Fibroblast of lung (primary cell): ENCODE results near the gene RNF115. TPM values are rescaled to one million over a fixed set of nuclear protein-coding genes. Genes with fewer than 3 reads are reported as not detected.

Experiments
- DNase-seq, 2 donors: peaks; one replicate each; pipeline versions ENCODE4 v3.0.0 to v3.0.0-alpha.2; 2010; ENCODE audit warnings: low read depth in 2 of 2
- H2AFZ ChIP-seq: 2 replicates; pipeline ENCODE4 v1.5.1; 2012; ENCODE audit warnings: low read length, control low read depth, inconsistent platforms
- H3K27ac ChIP-seq: 2 replicates; pipeline ENCODE4 v1.5.1; 2011; ENCODE audit warnings: low read length, control low read depth; ENCODE audit not compliant: insufficient read depth
- H3K27me3 ChIP-seq: 2 replicates; pipeline ENCODE4 v1.5.1; 2011; ENCODE audit warnings: mild to moderate bottlenecking, low read length; ENCODE audit not compliant: control insufficient read depth, insufficient read depth
- H3K36me3 ChIP-seq: 2 replicates; pipeline ENCODE4 v1.5.1; 2011; ENCODE audit warnings: low read length; ENCODE audit not compliant: control insufficient read depth, insufficient read depth
- H3K4me1 ChIP-seq: 2 replicates; pipeline ENCODE4 v1.5.1; 2011; ENCODE audit warnings: low read length; ENCODE audit not compliant: control insufficient read depth, insufficient read depth; ENCODE audit errors: extremely low read depth
- H3K4me2 ChIP-seq: 2 replicates; pipeline ENCODE4 v1.5.1; 2011; ENCODE audit warnings: low read length, control low read depth; ENCODE audit not compliant: insufficient read depth; ENCODE audit errors: extremely low read depth
- H3K4me3 ChIP-seq, 4 experiments: fragments of 200-600 bp in 1 of 4; sonication (generic) in 1 of 4; replicated peaks in 1 of 4; 2 replicates each; pipeline ENCODE4 v1.5.1; 2011 to 2016; ENCODE audit warnings: low read length in 4 of 4, low read depth in 3 of 4, mild to moderate bottlenecking in 3 of 4, control low read depth in 2 of 4, inconsistent platforms in 1 of 4, mixed read lengths in 1 of 4; ENCODE audit not compliant: insufficient read depth in 1 of 4; ENCODE audit errors: control extremely low read depth in 1 of 4
- H3K79me2 ChIP-seq: 2 replicates; pipeline ENCODE4 v1.5.1; 2012; ENCODE audit warnings: mild to moderate bottlenecking, low read length, inconsistent platforms; ENCODE audit not compliant: control insufficient read depth, insufficient read depth
- H3K9ac ChIP-seq: 2 replicates; pipeline ENCODE4 v1.5.1; 2011; ENCODE audit warnings: mild to moderate bottlenecking, low read length, control low read depth; ENCODE audit not compliant: insufficient read depth
- H3K9me3 ChIP-seq: 2 replicates; pipeline ENCODE4 v1.5.1; 2012; ENCODE audit warnings: low read depth, low read length; ENCODE audit not compliant: control insufficient read depth, insufficient read depth
- H4K20me1 ChIP-seq: 2 replicates; pipeline ENCODE4 v1.5.1; 2011; ENCODE audit warnings: low read length; ENCODE audit not compliant: control insufficient read depth, insufficient read depth; ENCODE audit errors: extremely low read depth
- CTCF ChIP-seq, 2 donors: IDR thresholded peaks in 1 of 2; conservative IDR thresholded peaks in 1 of 2; 1 replicate in 1 of 2; 2 replicates in 1 of 2; pipeline ENCODE4 v1.5.1; 2011 to 2012; ENCODE audit warnings: low read length in 2 of 2, control low read depth in 1 of 2, inconsistent platforms in 1 of 2, low read depth in 1 of 2, mild to moderate bottlenecking in 1 of 2
- EZH2 ChIP-seq: IDR thresholded peaks from 2 replicates; pipeline ENCODE4 v1.5.1; 2012; ENCODE audit warnings: low read length, control low read depth, mild to moderate bottlenecking; ENCODE audit errors: missing control alignments
- polyA plus RNA-seq, 2 donors: library from polyadenylated mRNA; depleted of rRNA in 1 of 2; stranded (reverse) in 1 of 2; unstranded in 1 of 2; fragments of >200 nt; gene quantifications; 2 replicates each; pipeline ENCODE4 v1.2.1, GENCODE V29; 2011 to 2012; ENCODE audit warnings: missing spikeins in 1 of 2
- total RNA-seq: library from RNA; depleted of rRNA; stranded (reverse); fragments of >200 nt; gene quantifications from 2 replicates; pipeline ENCODE4 v1.2.1, GENCODE V29; 2014

RNF115 gene
- total and polyA plus RNA-seq, 2 donors (not counting 1 experiment from before 2014, with no cell fraction given): 16.2 to 19.8 TPM

GRCh38 chr1:145692785-145693443 is 131.0 kb downstream of the RNF115 start:
- H3K79me2 ChIP-seq: no peaks in the 10 kb centered on the region
- H3K27me3 ChIP-seq: no peaks in the 10 kb centered on the region
- H4K20me1 ChIP-seq: no peaks in the 10 kb centered on the region
- H2AFZ ChIP-seq: no peak overlapping the region
- DNase-seq: no peak
- H3K9ac ChIP-seq: no peak overlapping the region
- TF ChIP-seq EZH2 (no peak), CTCF (conservative IDR thresholded peaks at IDR 0.05 in 1 of 2, IDR thresholded peaks at IDR 0.05 in 1 of 2; ENCODE audit: low read depth in 1 of 2, low read length in 2 of 2) (no peak)
- H3K4me2 ChIP-seq: no peak overlapping the region
- H3K9me3 ChIP-seq: no peaks in the 10 kb centered on the region
- H3K4me3 ChIP-seq: no peak overlapping the region
- H3K27ac ChIP-seq: no peak overlapping the region
- no peaks in the 10 kb centered on the region for H3K36me3 ChIP-seq
- H3K4me1 ChIP-seq: peaks cover 4% of the 10 kb centered on the region

GRCh38 chr1:145690587-145691558 is 133.0 kb downstream of the RNF115 start:
- Histone ChIP-seq H3K27ac (no peak overlapping the region), H3K9me3 (no peaks in the 10 kb centered on the region), H3K9ac (no peak overlapping the region), H2AFZ (no peak overlapping the region), H3K36me3 (no peaks in the 10 kb centered on the region), H3K4me3 (no peak overlapping the region), H3K79me2 (no peaks in the 10 kb centered on the region), H4K20me1 (no peaks in the 10 kb centered on the region), H3K27me3 (no peaks in the 10 kb centered on the region), H3K4me2 (peak overlapping the region; percentile 72), H3K4me1 (peaks cover 4% of the 10 kb centered on the region)
- TF ChIP-seq CTCF (conservative IDR thresholded peaks at IDR 0.05 in 1 of 2, IDR thresholded peaks at IDR 0.05 in 1 of 2; ENCODE audit: low read depth in 1 of 2, low read length in 2 of 2) (no peak), EZH2 (no peak)
- DNase-seq: peak; percentile 71 to 84

GRCh38 chr1:145689922-145690321 is 134.0 kb downstream of the RNF115 start:
- DNase-seq: peak in 1 of 2 donors; percentile 20
- Histone ChIP-seq H3K4me1 (peaks cover 4% of the 10 kb centered on the region), H4K20me1 (no peaks in the 10 kb centered on the region), H3K79me2 (no peaks in the 10 kb centered on the region), H3K9me3 (no peaks in the 10 kb centered on the region), H2AFZ (no peak overlapping the region), H3K4me3 (no peak overlapping the region), H3K27me3 (no peaks in the 10 kb centered on the region), H3K27ac (no peak overlapping the region), H3K4me2 (no peak overlapping the region), H3K36me3 (no peaks in the 10 kb centered on the region), H3K9ac (no peak overlapping the region)
- TF ChIP-seq CTCF (conservative IDR thresholded peaks at IDR 0.05 in 1 of 2, IDR thresholded peaks at IDR 0.05 in 1 of 2; ENCODE audit: low read depth in 1 of 2, low read length in 2 of 2): no peak
- no peak for TF ChIP-seq EZH2
